Measurements from ENCODE around the gene PNPLA3. TPM values are rescaled to one million over a fixed set of nuclear protein-coding genes. Genes with fewer than 3 reads are reported as not detected.

Gene PNPLA3
- polyA plus RNA-seq, 1 donor (not counting 4 experiments of a cell fraction or from before 2014, with no cell fraction given): 12.0 TPM

GRCh38 chr22:43951391-43951790, 27.8 kb downstream of the PNPLA3 start:
- no peaks in the 10 kb centered on the region for H4K20me1 ChIP-seq (ENCODE audit: control insufficient read depth, extremely low read depth, insufficient read depth, low read length)
- peaks cover 0 to 9% of the 10 kb centered on the region in 2 experiments for H3K36me3 ChIP-seq (ENCODE audit: control insufficient read depth in 2 of 2, extremely low read depth in 1 of 2, insufficient read depth in 2 of 2, low read length in 2 of 2)
- no peaks in the 10 kb centered on the region for H3K9me1 ChIP-seq (ENCODE audit: control insufficient read depth, extremely low read depth, insufficient read depth, low read length)
- no peak overlapping the region for H2AFZ ChIP-seq (ENCODE audit: control insufficient read depth, low read length)
- no peak overlapping the region for H3K4me2 ChIP-seq (ENCODE audit: control insufficient read depth, extremely low read depth, insufficient read depth, low read depth, low read length)
- H3K79me2 ChIP-seq (ENCODE audit: control insufficient read depth, insufficient read depth, low read length): peaks cover 13% of the 10 kb centered on the region
- dilution Hi-C loops (cut with MboI; ENCODE audit: extremely low pct_ligation_motif_present, low sequenced_read_pairs): no loop called here
- TF ChIP-seq EZH2 (IDR thresholded peaks at IDR 0.05; ENCODE audit: low read length) (no peak), CTCF (optimal IDR thresholded peaks at IDR 0.05 in 1 of 3, IDR thresholded peaks at IDR 0.05 in 1 of 3, conservative IDR thresholded peaks at IDR 0.05 in 1 of 3; ENCODE audit: extremely low read depth in 1 of 3, insufficient read depth in 2 of 3, low read length in 3 of 3) (no peak)
- H3K27ac ChIP-seq (ENCODE audit: control insufficient read depth, insufficient read depth, low read length): no peak overlapping the region
- H3K4me1 ChIP-seq (ENCODE audit: control insufficient read depth, extremely low read depth, insufficient read depth, low read length): peaks cover 13% of the 10 kb centered on the region
- no peak for DNase-seq (ENCODE audit: low read depth, low spot score)
- no peak overlapping the region for H3K9ac ChIP-seq (ENCODE audit: control insufficient read depth, extremely low read depth, insufficient read depth, low read length)
- no peak for FAIRE-seq
- H3K9me3 ChIP-seq (ENCODE audit: control insufficient read depth, low read depth, low read length): no peaks in the 10 kb centered on the region
- H3K27me3 ChIP-seq (ENCODE audit: control insufficient read depth, extremely low read depth, insufficient read depth, low read length): no peaks in the 10 kb centered on the region
- H3K4me3 ChIP-seq (ENCODE audit: control insufficient read depth in 2 of 3, extremely low read depth in 1 of 3, insufficient read depth in 2 of 3, low read depth in 1 of 3, low read length in 3 of 3): no peak overlapping the region

GRCh38 chr22:43951966-43952365, 28.4 kb downstream of the PNPLA3 start:
- TF ChIP-seq CTCF (optimal IDR thresholded peaks at IDR 0.05 in 1 of 3, IDR thresholded peaks at IDR 0.05 in 1 of 3, conservative IDR thresholded peaks at IDR 0.05 in 1 of 3; ENCODE audit: extremely low read depth in 1 of 3, insufficient read depth in 2 of 3, low read length in 3 of 3): no peak
- no peak for TF ChIP-seq EZH2 (IDR thresholded peaks at IDR 0.05; ENCODE audit: low read length)
- Histone ChIP-seq H3K79me2 (ENCODE audit: control insufficient read depth, insufficient read depth, low read length) (peaks cover 19% of the 10 kb centered on the region), H2AFZ (ENCODE audit: control insufficient read depth, low read length) (no peak overlapping the region), H3K27ac (ENCODE audit: control insufficient read depth, insufficient read depth, low read length) (no peak overlapping the region), H3K4me3 (ENCODE audit: control insufficient read depth in 2 of 3, extremely low read depth in 1 of 3, insufficient read depth in 2 of 3, low read depth in 1 of 3, low read length in 3 of 3) (no peak overlapping the region), H3K4me2 (ENCODE audit: control insufficient read depth, extremely low read depth, insufficient read depth, low read depth, low read length) (no peak overlapping the region), H3K9me3 (ENCODE audit: control insufficient read depth, low read depth, low read length) (no peaks in the 10 kb centered on the region), H3K27me3 (ENCODE audit: control insufficient read depth, extremely low read depth, insufficient read depth, low read length) (no peaks in the 10 kb centered on the region), H3K9me1 (ENCODE audit: control insufficient read depth, extremely low read depth, insufficient read depth, low read length) (no peaks in the 10 kb centered on the region), H3K4me1 (ENCODE audit: control insufficient read depth, extremely low read depth, insufficient read depth, low read length) (peaks cover 18% of the 10 kb centered on the region), H3K9ac (ENCODE audit: control insufficient read depth, extremely low read depth, insufficient read depth, low read length) (no peak overlapping the region), H3K36me3 (ENCODE audit: control insufficient read depth in 2 of 2, extremely low read depth in 1 of 2, insufficient read depth in 2 of 2, low read length in 2 of 2) (peaks cover 0 to 6% of the 10 kb centered on the region in 2 experiments), H4K20me1 (ENCODE audit: control insufficient read depth, extremely low read depth, insufficient read depth, low read length) (no peaks in the 10 kb centered on the region)
- no peak for DNase-seq (ENCODE audit: low read depth, low spot score)
- dilution Hi-C loops (cut with MboI; ENCODE audit: extremely low pct_ligation_motif_present, low sequenced_read_pairs): no loop called here
- no peak for FAIRE-seq

Data from keratinocyte (primary cell).